LNCaP clone FGC (cell line): ENCODE results near the gene NCBP3.

Source experiments
- DNase-seq: peaks from one replicate; pipeline ENCODE4 v3.0.0-alpha.2; 2011; ENCODE audit warnings: low read depth
- H3K4me3 ChIP-seq: 2 replicates; pipeline ENCODE4 v1.5.1; 2011; ENCODE audit warnings: mild to moderate bottlenecking, low read depth, low read length, control low read depth
- CTCF ChIP-seq: IDR thresholded peaks from 2 replicates; pipeline ENCODE4 v1.5.1; 2012; ENCODE audit warnings: mild to moderate bottlenecking; ENCODE audit not compliant: control insufficient read depth, insufficient read depth; ENCODE audit errors: extremely low read depth

Gene NCBP3

GRCh38 chr17:3880983-3881382, 34.9 kb upstream of the NCBP3 start:
- DNase-seq: no peak
- no peak overlapping the region for H3K4me3 ChIP-seq
- TF ChIP-seq CTCF: no peak

- DNase-seq: no peak
- no peak overlapping the region for H3K4me3 ChIP-seq
- no peak for TF ChIP-seq CTCF
Measured at GRCh38 chr17:3879591-3880417, 33.8 kb upstream of the NCBP3 start.

GRCh38 chr17:3879186-3879585, 33.1 kb upstream of the NCBP3 start:
- DNase-seq: no peak
- no peak for TF ChIP-seq CTCF
- no peak overlapping the region for H3K4me3 ChIP-seq

- DNase-seq: no peak
- H3K4me3 ChIP-seq: no peak overlapping the region
- no peak for TF ChIP-seq CTCF
Measured at GRCh38 chr17:3877220-3877619, 31.2 kb upstream of the NCBP3 start.

GRCh38 chr17:3875317-3875716, 29.3 kb upstream of the NCBP3 start:
- no peak overlapping the region for H3K4me3 ChIP-seq
- TF ChIP-seq CTCF: no peak
- no peak for DNase-seq

GRCh38 chr17:3873862-3874261, 27.8 kb upstream of the NCBP3 start:
- DNase-seq: no peak
- H3K4me3 ChIP-seq: no peak overlapping the region
- no peak for TF ChIP-seq CTCF

- no peak for TF ChIP-seq CTCF
- H3K4me3 ChIP-seq: no peak overlapping the region
- DNase-seq: no peak
Measured at GRCh38 chr17:3870871-3871306, 24.8 kb upstream of the NCBP3 start.
